Lung (tissue), 12 donors: ENCODE data around the gene KCNQ5. TPM values are rescaled to one million over a fixed set of nuclear protein-coding genes. Genes with fewer than 3 reads are reported as not detected.

Source experiments
- ATAC-seq: fragments of 200-7000 bp; cut with Tn5 transposase; one replicate; pipeline ENCODE4 v1.9.1; 2020; ENCODE audit warnings: moderate number of reproducible peaks; ENCODE audit not compliant: insufficient read depth, low FRiP score
- DNase-seq, 3 donors: peaks; one replicate each; pipeline ENCODE4 v3.0.0-alpha.2; 2013 to 2017
- H3K27ac ChIP-seq, 2 donors: one replicate each; pipeline ENCODE4 v1.5.1; 2013; ENCODE audit warnings: mild to moderate bottlenecking in 2 of 2, moderate library complexity in 2 of 2, control low read depth in 1 of 2, inconsistent platforms in 1 of 2, low read depth in 1 of 2, low read length in 1 of 2
- H3K27me3 ChIP-seq, 3 donors: one replicate each; pipeline ENCODE4 v1.5.1; 2013; ENCODE audit warnings: low read length in 2 of 3; ENCODE audit not compliant: control insufficient read depth in 3 of 3, insufficient read depth in 3 of 3
- H3K36me3 ChIP-seq, 4 donors: one replicate each; pipeline ENCODE4 v1.5.1; 2013; ENCODE audit warnings: low read length in 4 of 4, mild to moderate bottlenecking in 1 of 4, moderate library complexity in 1 of 4; ENCODE audit not compliant: control insufficient read depth in 4 of 4, insufficient read depth in 4 of 4
- H3K4me1 ChIP-seq, 5 donors: one replicate each; pipeline ENCODE4 v1.5.1; 2013; ENCODE audit warnings: low read length in 5 of 5, mild to moderate bottlenecking in 2 of 5, moderate library complexity in 1 of 5; ENCODE audit not compliant: control insufficient read depth in 5 of 5, insufficient read depth in 5 of 5
- H3K4me3 ChIP-seq: one replicate; pipeline ENCODE4 v1.5.1; 2013; ENCODE audit warnings: mild to moderate bottlenecking, control low read depth, moderate library complexity
- H3K9ac ChIP-seq, 2 donors: one replicate each; pipeline ENCODE4 v1.5.1; 2013; ENCODE audit warnings: low read length in 2 of 2, control low read depth in 1 of 2; ENCODE audit not compliant: insufficient read depth in 1 of 2
- H3K9me3 ChIP-seq, 4 donors: one replicate each; pipeline ENCODE4 v1.5.1; 2013; ENCODE audit warnings: low read length in 3 of 4, mild to moderate bottlenecking in 1 of 4, moderate library complexity in 1 of 4; ENCODE audit not compliant: control insufficient read depth in 4 of 4, insufficient read depth in 3 of 4
- WGBS, 2 donors: extraction: QIAGEN DNeasy Blood & Tissue Kit; methylation state at CpG; one replicate each; pipeline ENCODE4 v1.1.7; 2013; 5-methylcytosine and 5-hydroxymethylcytosine counted together
- polyA plus RNA-seq, 2 donors: library from polyadenylated mRNA; stranded (reverse); fragments of 200-250 nt; gene quantifications; one replicate each; pipeline ENCODE4 v1.2.1, GENCODE V29; 2013
- total RNA-seq, 2 donors: library from RNA; depleted of rRNA in 1 of 2; stranded (reverse); fragments of >200 nt in 1 of 2; gene quantifications; one replicate each; pipeline ENCODE4 v1.2.1, GENCODE V29; 2014 to 2021
- TF ChIP-seq, protein P1 (sequence below): IDR thresholded peaks from 2 replicates; pipeline ENCODE4 v1.5.1; 2012; ENCODE audit warnings: mild to moderate bottlenecking; ENCODE audit errors: control extremely low read depth, extremely low read depth
- donor health status: control.
- donor health status: control.
- donor health status: Bipolar disorder and iron deficiency.
- donor health status: healthy.
- donor health status: DM: yes; HTN: yes; CAD: no.

Gene KCNQ5
- total and polyA plus RNA-seq, 4 donors: 0.12 to 5.7 (median 0.46) TPM

DNA sequence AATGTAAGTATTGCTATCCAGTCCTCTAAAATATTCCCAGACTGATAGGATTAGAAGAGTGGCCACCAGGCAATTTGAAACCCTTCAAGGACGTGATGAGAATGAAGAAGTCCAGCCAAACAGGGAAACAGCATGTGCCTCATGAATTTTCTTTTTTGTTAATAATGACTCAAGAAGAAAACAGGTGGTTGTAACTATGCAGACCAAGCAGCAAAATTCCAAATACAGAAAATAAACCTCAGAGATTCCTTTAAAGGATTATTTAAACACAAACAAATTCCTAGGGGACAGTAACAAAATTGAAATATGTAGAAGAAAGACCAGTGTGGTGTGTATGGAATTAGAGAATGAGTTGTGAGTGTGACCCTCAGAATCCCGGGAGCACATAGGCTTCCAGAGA is 239.2 kb downstream of the KCNQ5 start:
- H3K4me1 ChIP-seq: peaks cover 0 to 2% (median 0%) of the 10 kb centered on the region in 5 donors
- no peak overlapping the region for H3K4me3 ChIP-seq
- 60 to 61% methylated on average over 2 of the region's 2 CpGs for WGBS, 2 donors
- peaks cover 0 to 2% (median 0%) of the 10 kb centered on the region in 4 donors for H3K9me3 ChIP-seq
- DNase-seq (no peak), ATAC-seq (no peak)
- TF ChIP-seq, protein P1, sequence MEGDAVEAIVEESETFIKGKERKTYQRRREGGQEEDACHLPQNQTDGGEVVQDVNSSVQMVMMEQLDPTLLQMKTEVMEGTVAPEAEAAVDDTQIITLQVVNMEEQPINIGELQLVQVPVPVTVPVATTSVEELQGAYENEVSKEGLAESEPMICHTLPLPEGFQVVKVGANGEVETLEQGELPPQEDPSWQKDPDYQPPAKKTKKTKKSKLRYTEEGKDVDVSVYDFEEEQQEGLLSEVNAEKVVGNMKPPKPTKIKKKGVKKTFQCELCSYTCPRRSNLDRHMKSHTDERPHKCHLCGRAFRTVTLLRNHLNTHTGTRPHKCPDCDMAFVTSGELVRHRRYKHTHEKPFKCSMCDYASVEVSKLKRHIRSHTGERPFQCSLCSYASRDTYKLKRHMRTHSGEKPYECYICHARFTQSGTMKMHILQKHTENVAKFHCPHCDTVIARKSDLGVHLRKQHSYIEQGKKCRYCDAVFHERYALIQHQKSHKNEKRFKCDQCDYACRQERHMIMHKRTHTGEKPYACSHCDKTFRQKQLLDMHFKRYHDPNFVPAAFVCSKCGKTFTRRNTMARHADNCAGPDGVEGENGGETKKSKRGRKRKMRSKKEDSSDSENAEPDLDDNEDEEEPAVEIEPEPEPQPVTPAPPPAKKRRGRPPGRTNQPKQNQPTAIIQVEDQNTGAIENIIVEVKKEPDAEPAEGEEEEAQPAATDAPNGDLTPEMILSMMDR: no peak
- H3K27me3 ChIP-seq: no peaks in the 10 kb centered on the region
- H3K27ac ChIP-seq: no peak overlapping the region
- H3K36me3 ChIP-seq: no peaks in the 10 kb centered on the region
- H3K9ac ChIP-seq: no peak overlapping the region

DNA sequence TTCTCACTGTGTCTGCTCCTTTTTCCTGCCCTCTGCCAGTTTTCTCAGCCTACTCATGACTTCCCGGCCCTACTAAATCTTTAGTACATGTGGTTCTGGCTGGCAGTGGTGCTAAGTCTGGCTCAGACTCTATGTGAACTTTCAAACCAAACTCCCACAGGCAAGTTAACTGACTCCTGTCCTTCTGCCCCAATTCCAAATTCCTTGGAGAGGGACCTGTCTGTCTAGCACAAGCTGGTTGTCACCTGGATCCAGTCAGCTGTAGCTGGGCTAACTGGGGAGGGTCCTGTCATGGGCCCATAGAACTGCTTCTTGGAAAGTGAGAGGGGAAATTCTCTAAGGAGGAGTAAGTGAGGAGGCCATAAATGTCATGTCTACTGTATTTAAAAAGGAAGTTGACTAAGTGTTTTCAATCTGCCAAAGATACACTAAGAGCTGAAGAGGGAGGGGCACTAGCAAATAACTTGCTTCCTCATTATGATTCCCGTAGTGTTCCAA is 240.1 kb downstream of the KCNQ5 start:
- no peaks in the 10 kb centered on the region for H3K9me3 ChIP-seq
- TF ChIP-seq, protein P1: no peak
- H3K4me3 ChIP-seq: no peak overlapping the region
- DNase-seq (peak in 1 of 3 donors; percentile 17), ATAC-seq (no peak)
- H3K27ac ChIP-seq: no peak overlapping the region
- H3K27me3 ChIP-seq: no peaks in the 10 kb centered on the region
- H3K36me3 ChIP-seq: no peaks in the 10 kb centered on the region
- H3K9ac ChIP-seq: no peak overlapping the region
- peaks cover 0 to 2% (median 0%) of the 10 kb centered on the region in 5 donors for H3K4me1 ChIP-seq
- WGBS, 2 donors: 33 to 43% methylated on average over 2 of the region's 2 CpGs

- ATAC-seq: no peak
- Histone ChIP-seq H3K36me3 (no peaks in the 10 kb centered on the region), H3K27me3 (no peaks in the 10 kb centered on the region), H3K9me3 (no peaks in the 10 kb centered on the region), H3K27ac (no peak overlapping the region), H3K4me1 (peaks cover 0 to 2% (median 0%) of the 10 kb centered on the region in 5 donors), H3K4me3 (no peak overlapping the region), H3K9ac (no peak overlapping the region)
- 41 to 67% methylated on average over 1 of the region's 1 CpG for WGBS, 2 donors
- no peak for DNase-seq
- TF ChIP-seq, protein P1: no peak
These were observed 241.3 kb downstream of the KCNQ5 start for GRCh38 chr6:72863131-72863530.

- Histone ChIP-seq H3K4me1 (peaks cover 0 to 2% (median 0%) of the 10 kb centered on the region in 5 donors), H3K27me3 (no peaks in the 10 kb centered on the region), H3K9ac (no peak overlapping the region), H3K36me3 (no peaks in the 10 kb centered on the region), H3K9me3 (no peaks in the 10 kb centered on the region), H3K4me3 (no peak overlapping the region), H3K27ac (no peak overlapping the region)
- DNase-seq: no peak
- 39 to 77% methylated on average over 1 of the region's 1 CpG for WGBS, 2 donors
- no peak for ATAC-seq
- TF ChIP-seq, protein P1: no peak
These were observed 242.4 kb downstream of the KCNQ5 start for GRCh38 chr6:72864236-72864635.
